GF-D8 (cell line): ENCODE data around the gene TBP.
A peak's percentile ranks its signal among the peaks of the same experiment; 100 is the strongest.

Experiments
- DNase-seq: peaks from one replicate; lab custom pipeline; 2025; lab: John Stamatoyannopoulos, UW

TBP gene

GRCh38 chr6:170535004-170535403 lies 19.2 kb upstream of the TBP start:
- no peak for DNase-seq

- no peak for DNase-seq
Measured at GRCh38 chr6:170536671-170537070, 17.5 kb upstream of the TBP start.

- DNase-seq = no peak
Measured at GRCh38 chr6:170537329-170537728, 16.8 kb upstream of the TBP start.

DNA sequence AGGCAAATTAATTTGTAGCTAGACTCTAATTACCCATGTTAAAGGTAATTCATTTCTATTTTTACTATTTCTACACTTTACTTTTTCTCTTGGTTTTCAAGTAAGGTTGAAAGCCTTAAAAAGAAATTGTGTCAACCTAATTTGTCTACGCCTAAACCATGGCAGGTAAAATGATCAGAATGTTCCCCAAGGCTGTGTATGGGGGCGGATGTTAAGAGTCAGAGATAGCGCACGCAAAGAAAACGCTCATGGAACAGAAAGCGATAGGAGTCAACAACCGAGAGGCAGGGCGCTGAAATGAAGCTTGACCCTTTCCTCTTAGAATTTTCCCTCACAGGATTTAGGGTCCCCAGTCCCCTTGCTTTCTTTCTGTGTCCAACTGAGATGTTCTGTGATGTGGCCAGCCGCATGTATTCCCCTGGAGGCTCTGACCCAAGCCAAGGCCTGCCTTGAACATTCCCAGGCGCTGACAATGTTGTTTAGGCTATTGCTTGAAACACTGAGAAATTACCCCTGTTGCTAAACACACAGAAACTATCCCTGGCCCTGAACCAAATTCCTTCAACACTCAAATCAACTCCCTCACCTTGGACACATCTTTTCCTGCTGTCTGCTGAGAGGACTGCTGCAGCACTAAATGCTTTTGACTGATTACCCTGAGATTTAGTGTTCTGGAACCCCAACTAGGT lies 12.0 kb upstream of the TBP start:
- DNase-seq = no peak

DNA sequence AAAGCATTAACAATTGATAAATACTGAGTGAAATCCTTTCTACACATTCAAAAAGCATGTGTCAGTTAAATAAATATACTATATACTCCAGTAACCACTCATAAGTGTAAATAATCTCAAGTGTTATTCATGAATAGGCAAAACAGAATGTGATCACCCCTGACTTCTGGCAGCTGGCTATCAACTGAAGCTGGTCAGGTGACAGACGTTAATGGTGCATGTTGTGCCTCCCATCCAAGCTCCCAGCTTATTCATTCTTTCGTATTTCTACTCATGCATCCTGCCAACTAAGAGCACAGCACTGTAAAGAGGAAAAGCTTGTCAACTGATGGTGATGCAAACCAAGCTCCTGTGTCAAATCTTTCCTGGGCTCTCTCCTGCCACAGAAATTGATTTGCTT lies 8.8 kb upstream of the TBP start:
- no peak for DNase-seq

DNA sequence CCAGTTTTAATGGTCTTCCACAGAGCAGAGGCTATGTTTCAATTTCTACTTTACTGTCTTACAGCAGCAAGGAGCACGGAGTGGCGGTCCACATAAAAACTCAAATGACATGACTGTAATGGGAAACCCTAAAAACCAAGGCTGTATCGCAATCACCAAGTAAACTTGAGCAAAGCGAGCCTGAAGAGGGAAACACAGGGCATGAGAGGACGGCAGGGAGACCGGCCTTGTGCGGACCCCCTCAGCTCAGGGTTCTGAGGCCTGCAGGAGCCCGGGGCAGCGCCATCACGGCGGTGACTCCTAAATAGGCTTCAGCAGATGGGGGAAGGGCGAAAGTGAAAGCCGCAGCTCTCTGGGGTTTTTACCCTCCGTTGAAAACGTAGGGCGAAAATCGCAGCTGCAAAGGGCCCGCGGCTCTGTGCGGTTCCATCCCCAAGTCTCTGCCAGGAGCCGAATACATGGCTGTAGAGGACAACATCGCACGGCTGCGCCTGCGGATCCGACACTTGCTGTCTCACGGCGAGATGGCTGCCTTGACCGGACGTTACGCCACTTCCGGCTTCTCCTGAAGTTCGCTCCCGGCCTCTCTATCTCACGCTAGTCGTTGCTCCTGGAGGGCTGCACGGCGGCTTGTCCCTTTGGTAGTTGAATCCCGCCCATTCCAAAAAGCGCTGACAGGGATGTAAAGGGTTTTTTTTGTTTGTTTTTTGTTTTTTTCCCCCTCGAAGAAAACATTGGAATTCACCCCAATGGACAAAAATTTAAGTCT lies 1.2 kb upstream of the TBP start, which contains the start of gene PSMB1:
PSMB1 (minus strand) TSS at position 543 of the 769 bp plus-strand sequence; CDS start at position 478, 65 bp downstream.
- DNase-seq = peak; percentile 73

GRCh38 chr6:170553534-170554012 lies 596 bp upstream of the TBP start:
- DNase-seq = peak; percentile 37

- DNase-seq = no peak
Measured at GRCh38 chr6:170554796-170555137, 598 bp downstream of the TBP start.

- DNase-seq = no peak
Measured at GRCh38 chr6:170555305-170555704, 1.1 kb downstream of the TBP start.

DNA sequence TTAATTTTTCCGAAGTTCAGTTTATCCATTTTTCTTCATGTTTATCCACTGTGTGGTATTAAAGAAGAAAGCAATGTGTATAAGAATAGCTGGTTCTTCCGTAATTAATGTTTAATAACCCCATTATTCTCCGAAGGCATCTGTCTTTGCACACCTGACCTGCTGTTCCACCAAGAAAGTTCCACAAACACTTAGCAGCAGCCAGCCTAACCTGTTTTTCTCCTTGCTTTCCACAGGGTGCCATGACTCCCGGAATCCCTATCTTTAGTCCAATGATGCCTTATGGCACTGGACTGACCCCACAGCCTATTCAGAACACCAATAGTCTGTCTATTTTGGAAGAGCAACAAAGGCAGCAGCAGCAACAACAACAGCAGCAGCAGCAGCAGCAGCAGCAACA lies 7.4 kb downstream of the TBP start:
- no peak for DNase-seq

DNA sequence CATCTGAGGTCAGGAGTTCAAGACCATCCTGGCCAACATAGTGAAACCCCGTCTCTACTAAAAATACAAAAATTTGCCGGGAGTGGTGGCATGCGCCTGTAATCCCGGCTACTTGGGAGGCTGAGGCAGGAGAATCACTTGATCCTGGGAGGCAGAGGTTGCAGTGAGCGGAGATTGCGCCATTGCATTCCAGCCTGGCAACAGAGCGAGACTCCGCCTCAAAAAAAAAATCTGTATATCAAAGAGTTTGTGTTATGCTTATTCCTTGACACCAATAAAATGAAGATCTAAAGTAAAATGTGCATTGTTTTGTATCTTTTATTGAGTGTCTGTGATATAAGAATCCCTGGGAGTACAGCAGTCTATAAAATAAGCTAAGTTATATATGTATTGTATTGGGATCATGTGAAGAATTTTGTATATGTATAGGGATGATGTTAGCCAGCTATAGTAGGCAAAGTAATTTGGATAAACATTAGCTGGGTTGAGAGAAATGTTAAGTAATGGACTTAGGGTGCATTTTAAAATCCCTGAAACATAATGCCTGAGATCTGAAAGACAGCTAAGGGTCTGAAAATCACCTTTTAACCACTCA lies 10.9 kb downstream of the TBP start:
- DNase-seq = no peak

DNA sequence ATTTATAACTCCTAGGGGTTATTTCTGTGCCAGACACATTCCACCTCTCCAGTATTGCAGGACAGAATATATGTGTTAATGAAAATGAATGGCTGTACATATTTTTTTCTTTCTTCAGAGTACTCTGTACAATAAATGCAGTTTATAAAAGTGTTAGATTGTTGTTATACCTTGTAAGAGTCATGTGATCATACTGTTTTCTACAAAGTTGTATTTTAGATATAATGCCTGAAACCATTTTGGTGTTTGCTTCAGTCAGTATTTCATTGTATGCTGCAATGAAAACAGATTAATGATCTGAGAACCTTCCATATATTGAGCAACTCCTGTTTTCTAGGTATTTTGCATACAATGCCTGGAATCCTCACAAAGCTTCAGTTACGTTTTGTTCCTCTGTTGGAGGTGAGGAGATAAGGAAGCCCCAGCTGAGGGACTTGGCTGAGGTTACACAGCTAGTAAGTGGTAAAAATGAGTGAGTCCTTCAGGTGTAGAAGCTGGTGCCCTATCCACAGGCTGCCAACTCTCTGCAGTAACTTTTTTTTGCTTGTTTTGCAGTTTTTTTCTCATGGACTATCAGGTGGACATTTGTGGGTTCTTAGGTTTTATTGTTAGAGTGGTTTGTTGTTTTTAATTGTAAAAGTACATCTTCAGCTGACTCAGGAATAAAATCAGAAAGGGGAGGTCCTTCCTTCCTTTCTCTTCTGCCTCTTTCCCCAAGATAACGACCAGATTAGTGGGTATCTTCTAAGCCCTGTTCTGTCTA lies 18.7 kb downstream of the TBP start:
- DNase-seq = peak; percentile 57

DNA sequence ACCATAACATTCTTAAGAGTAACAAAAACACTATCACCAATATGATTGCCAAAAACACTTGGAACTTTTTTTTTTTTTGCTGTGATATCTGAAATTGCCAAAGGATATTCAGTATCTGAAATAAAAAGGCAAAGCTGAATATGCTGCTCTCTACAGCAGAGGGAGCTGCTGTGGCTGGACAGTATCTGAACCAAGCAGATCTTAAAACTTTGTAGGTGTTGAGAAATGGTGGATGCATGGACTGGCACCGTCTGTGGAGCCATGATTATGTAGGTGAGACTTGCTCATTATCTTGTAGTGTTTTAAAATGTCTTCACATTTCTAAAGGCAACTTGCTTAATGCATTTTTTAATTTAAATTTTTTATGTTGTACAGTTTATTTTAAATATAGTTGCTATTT lies 21.1 kb downstream of the TBP start:
- no peak for DNase-seq

DNA sequence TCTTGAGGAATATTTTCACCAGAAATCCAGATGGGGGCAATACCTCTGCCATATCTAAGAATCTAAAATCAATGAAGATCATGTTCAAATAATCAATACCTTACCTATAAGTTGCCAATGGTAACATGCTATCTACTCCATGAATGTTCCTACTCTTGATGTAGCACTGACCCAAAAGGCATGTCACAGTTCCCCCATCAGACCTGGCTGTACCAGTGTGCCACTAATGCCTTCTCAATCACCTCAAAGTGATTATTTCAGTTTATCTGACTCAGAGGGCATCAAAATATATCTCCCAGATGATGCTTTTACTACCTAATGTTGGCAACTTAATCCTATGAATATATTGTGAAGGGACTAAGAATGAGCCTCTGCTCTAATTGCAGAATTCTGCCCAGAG lies 24.7 kb downstream of the TBP start:
- no peak for DNase-seq

- DNase-seq = no peak
Measured at GRCh38 chr6:170583756-170584180, 29.6 kb downstream of the TBP start.

DNA sequence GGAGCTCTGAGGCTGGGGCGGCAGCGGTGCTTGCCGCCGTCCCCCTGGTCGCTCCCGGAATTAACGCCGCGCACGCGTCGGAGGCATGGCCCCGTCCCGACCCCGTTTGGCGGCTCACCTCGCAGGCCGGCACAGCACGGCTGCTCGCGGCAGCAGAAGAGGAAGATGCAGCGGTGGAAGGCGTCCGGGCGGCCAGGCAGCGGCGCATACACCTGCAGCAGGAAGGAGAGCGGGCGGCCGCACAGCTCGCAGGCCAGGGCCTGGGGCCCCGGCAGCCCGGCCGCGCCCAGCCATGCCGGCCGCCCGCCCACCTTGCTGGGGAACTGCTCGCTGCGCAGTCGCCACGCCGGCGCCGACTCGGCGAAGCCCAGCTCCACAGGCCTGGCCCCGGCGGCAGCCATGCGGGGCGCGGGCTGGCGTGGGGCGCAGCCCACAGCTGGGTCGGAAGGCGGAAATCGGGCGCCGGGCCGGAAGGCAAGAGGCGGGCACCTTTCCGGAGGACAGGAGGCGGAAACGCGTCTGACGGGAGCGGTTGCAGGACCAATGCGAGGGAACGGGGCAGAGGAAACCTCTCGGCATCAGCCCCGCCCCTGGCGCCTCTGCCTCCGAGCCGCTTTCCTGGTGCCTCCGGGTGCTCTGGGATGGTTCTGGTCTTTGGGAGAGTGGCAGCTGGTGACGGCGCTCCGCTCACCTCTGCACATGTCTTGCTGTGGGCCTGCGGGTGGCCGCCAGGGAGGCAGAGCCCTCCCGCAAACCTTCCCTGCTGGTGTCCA lies 30.2 kb downstream of the TBP start, which contains the start of gene PDCD2:
PDCD2 (minus strand) TSS at position 457 of the 773 bp plus-strand sequence; CDS start at position 401, 56 bp downstream.
- DNase-seq = peak; percentile 86

DNA sequence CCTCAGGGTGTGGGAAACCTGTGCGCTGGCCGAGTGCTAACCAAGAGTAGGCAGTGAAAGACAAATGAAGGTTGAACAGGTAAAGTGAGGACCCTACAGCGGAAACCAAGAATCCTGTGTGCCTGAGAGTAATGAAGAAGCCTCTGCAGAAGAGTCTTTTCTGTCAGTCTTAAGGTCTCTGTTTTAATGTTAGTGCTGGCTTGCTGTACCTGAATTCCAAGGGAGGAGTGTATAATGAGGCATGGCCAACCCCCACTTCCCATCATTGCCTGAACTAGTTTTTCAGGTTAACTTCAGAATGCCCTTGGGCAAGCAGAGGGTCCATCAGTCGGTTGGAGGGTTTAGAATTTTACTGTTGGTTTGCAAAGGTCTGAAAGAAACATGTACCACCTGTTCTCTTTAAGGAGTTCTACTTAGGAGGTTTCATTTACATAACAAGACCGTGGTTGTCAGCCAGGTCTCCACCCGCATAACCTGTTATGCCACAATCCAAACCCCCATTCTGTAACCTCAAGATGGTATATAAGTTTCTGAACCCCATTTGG lies 30.9 kb downstream of the TBP start:
- DNase-seq = no peak

DNA sequence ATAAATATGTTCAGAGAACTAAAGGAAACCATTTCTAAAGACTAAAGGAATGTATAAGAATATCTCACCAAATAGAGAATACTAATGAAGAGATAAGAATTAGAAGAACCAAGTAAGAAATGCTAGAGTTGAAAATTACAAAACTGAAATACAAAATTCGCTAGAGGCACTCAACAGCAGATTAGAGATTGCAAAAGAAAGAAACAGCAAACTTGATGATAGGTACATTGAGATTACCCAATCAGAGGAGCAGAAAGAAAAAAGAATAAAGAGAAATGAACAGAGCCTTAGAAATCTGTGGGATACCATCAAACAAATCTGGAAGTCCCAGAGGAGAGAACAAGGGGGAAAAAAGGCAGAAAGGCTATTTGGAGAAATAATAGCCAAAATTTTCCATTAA lies 36.6 kb downstream of the TBP start:
- no peak for DNase-seq

- DNase-seq = no peak
Measured at GRCh38 chr6:170596426-170596825, 42.3 kb downstream of the TBP start.

GRCh38 chr6:170597278-170597677 lies 43.1 kb downstream of the TBP start:
- DNase-seq = no peak
